Measurements from ENCODE around the gene SNX25. TPM values are rescaled to one million over a fixed set of nuclear protein-coding genes. Genes with fewer than 3 reads are reported as not detected.

SNX25 gene
- polyA plus RNA-seq, 1 of the 3 experiments (the other 2 are of a cell fraction), result 8.5 TPM

- 82% methylated on average over 2 of the region's 2 CpGs for WGBS (ENCODE audit: low lambda C conversion rate)
- CTCF ChIA-PET, result interaction anchor here (0.6 to 3.9 kb wide), 9 partner anchors 8 to 244 kb away, joined by 3 to 38 read pairs (median 4); partner anchors contain the start of genes SLC25A4 and UFSP2
- no peaks in the 10 kb centered on the region for H3K27me3 ChIP-seq (ENCODE audit: insufficient read depth)
Observed at GRCh38 chr4:185182239-185182638, 27.2 kb upstream of the SNX25 start.

More at GRCh38 chr4:185182239-185182638, 27.2 kb upstream of the SNX25 start:
- H3K9me3 ChIP-seq, result no peaks in the 10 kb centered on the region
- 0 out of 2 replicates have a peak overlapping the region, but pooled peaks have one; percentile 5 for H3K4me2 ChIP-seq
- no peak for TF ChIP-seq GATA2 (CRISPR knock-in tag; IDR thresholded peaks at IDR 0.05)
- TF ChIP-seq SIN3A (IDR thresholded peaks at IDR 0.05; ENCODE audit: borderline replicate concordance, low read depth, low read length), result no peak
- no peak for TF ChIP-seq TEAD4 (IDR thresholded peaks at IDR 0.05; ENCODE audit: borderline replicate concordance, insufficient read depth)
- no peak for TF ChIP-seq CHD2 (IDR thresholded peaks at IDR 0.05; ENCODE audit: low read length, partially characterized antibody)
- TF ChIP-seq EP300 (IDR thresholded peaks at IDR 0.05; ENCODE audit: borderline replicate concordance in 1 of 2, low read depth in 1 of 2, low read length in 1 of 2), result no peak
- no peak for TF ChIP-seq RAD21 (IDR thresholded peaks at IDR 0.05; ENCODE audit: low read length)
- no peak for TF ChIP-seq SMC3 (IDR thresholded peaks at IDR 0.05; ENCODE audit: low read depth, low read length)
- TF ChIP-seq CTCF (IDR thresholded peaks at IDR 0.05), result no peak
- TF ChIP-seq ZBTB33 (IDR thresholded peaks at IDR 0.05; ENCODE audit: borderline replicate concordance, low read depth), result no peak
- TF ChIP-seq MXI1 (IDR thresholded peaks at IDR 0.05; ENCODE audit: low read depth, low read length), result no peak
- no peak for TF ChIP-seq MAX (IDR thresholded peaks at IDR 0.05; ENCODE audit: low read depth)
- no peak for TF ChIP-seq GABPA (IDR thresholded peaks at IDR 0.05; ENCODE audit: low read depth)
- no peak for TF ChIP-seq EZH2phosphoT487 (IDR thresholded peaks at IDR 0.05; ENCODE audit: borderline replicate concordance, low read depth)
- no peak for TF ChIP-seq USF1 (IDR thresholded peaks at IDR 0.05; ENCODE audit: borderline replicate concordance, low read depth)
- TF ChIP-seq PBX3 (IDR thresholded peaks at IDR 0.05), result no peak
- H3K27ac ChIP-seq (ENCODE audit: low read depth in 2 of 2, low read length in 1 of 2), result peak overlapping the region in 1 of 2 experiments; percentile 39; a peak in 1 of 4 replicates
- H3K79me2 ChIP-seq (ENCODE audit: insufficient read depth), result peaks cover 74% of the 10 kb centered on the region; the same call in 1 of the 2 replicates
- H3K9ac ChIP-seq, result no peak overlapping the region
- POLR2A ChIA-PET, result no interaction called here
- no peak overlapping the region for H2AFZ ChIP-seq (ENCODE audit: low read depth)
- peaks cover 0 to 19% of the 10 kb centered on the region in 2 experiments; a peak in 3 of 4 replicates for H3K4me1 ChIP-seq (ENCODE audit: control insufficient read depth in 1 of 2, insufficient read depth in 2 of 2, low read depth in 1 of 2, low read length in 1 of 2)
- no peak overlapping the region for H3K4me3 ChIP-seq (ENCODE audit: low read depth in 2 of 2, low read length in 1 of 2)
- H3K9me2 ChIP-seq, result no peaks in the 10 kb centered on the region
- H3K36me3 ChIP-seq (replicated peaks in 1 of 2; ENCODE audit: control insufficient read depth in 1 of 2, insufficient read depth in 2 of 2, low read length in 1 of 2), result peaks cover 3 to 10% of the 10 kb centered on the region in 2 experiments
- peaks cover 16% of the 10 kb centered on the region for H3F3A ChIP-seq (replicated peaks; ENCODE audit: insufficient read depth)
- peaks cover 11% of the 10 kb centered on the region for H4K20me1 ChIP-seq (ENCODE audit: insufficient read depth)
- DNase-seq, result no peak
